ENCODE data around the gene CRTAC1.
"Not testable (repeated sequence)": the region's sequence is repeated elsewhere in the genome, so short reads cannot be mapped to it uniquely, and the experiment has no call there.

CRTAC1 gene

DNA sequence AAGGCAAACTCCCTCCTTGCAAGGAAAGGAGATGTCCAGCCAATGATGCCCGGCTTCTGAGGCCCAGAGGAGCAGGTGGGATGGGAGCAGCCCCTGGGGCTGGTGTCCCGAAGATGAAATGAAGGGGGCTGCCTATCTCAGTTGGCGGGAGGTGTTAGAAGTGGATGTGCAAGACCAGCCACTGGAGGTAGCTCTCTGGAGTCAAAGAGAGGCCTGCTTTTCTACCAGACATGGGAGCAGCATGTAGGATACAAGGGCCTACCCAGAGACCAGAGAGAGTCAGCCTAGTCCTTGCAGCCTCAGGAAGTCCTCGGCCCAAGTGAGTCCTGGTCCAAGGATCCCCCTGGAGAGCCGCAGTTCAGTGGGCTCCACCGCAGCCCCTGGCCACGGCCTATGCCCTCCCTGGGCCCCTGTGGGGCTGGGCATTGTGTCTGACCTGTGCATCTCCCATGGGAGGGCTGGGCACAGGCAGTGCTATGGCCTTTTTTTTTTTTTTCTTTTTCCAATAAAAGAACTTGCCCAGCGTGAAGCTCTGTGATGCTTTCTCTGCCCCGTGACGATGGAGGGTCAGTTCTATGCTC lies 163.1 kb downstream of the CRTAC1 start:
- DNase-seq, result no peak

DNA sequence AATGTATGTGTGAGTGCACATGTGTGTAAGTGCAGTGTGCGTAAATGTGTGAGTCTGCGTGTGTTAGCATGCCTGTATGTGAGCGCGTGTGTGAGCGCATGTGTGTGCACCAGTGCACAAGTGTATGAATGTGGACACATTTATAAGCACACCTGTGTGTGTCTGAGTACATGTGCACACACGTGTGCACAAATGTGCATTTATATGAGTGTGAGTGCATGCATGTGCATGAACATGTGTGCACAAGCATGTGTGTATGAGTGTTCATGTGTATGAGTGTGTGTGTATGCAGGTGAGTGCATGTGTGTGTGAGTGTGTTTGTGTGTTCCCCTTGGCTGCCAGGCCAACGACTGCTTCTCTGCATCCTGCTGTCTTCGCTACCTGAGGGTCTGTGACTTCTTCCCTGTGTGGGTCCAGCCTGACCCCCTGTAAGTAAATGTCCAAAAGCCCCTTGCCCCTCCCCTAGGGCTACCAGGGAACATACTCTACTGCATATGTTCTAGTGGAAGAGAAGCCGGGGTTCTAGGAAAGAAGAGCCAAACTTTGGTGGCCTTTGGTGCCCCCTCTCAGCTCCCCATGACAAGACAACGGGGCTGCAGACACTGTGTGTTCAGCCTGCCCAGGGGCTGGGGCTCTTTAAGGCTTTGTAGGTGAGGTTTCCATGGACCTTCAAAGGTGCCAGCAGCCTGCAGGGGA lies 163.7 kb downstream of the CRTAC1 start:
- no peak for DNase-seq

DNA sequence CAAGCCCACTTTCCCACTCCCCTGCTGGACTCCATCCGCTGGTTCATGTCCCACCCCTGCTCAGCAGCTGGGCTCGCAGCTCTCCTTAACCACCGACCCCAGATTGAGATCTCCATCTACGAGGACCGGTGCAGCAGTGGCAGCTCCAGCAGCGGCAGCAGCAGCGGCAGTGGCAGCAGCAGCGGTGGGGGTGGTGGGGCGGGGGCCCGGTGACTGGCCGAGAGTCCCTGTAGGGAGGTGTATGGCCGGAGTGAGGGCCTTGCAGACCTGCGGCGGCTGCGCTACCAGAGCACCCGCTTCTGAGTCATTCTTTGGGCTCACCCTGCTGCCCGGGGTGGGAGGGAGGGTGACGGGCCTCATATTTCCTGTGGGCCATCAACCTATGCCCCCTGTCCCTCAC lies 164.9 kb downstream of the CRTAC1 start:
- DNase-seq, result no peak

DNA sequence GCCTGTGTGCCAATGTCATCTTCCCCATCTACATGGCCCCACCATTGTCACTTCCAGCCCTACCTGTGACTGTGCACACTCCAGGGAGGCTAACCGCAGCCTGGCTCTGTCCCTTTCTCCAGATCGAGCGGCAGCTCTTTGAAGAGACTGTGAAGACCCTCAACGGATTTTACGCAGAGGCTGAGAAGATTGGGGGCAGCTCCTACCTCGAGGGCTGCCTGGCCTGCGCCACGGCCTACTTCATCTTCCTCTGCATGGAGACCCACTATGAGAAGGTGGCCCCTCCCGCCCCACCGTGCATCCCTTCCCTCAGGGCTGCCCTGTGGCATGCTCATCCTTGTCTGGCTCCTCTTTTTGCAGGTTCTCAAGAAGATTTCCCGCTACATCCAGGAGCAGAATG lies 166.6 kb downstream of the CRTAC1 start:
- no peak for DNase-seq

DNA sequence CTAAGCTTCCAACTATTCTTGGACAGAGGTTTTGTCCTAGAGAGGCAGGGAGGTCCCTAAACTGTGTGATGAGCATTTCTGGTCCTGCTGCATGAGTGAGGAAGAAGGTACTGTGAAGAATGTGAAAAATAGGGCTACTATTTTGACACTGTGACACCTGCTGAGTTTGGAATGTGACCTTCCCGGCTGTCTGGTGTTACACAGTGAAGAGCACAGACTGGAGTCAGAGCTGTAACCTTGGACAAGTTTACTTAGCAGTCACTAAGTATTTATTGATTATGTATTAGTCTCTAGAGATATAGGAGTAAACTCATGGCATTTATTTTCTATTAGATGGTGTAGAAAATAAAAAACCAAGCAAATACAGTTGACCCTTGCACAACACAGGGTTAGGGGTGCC lies 168.5 kb downstream of the CRTAC1 start:
- no peak for DNase-seq

DNA sequence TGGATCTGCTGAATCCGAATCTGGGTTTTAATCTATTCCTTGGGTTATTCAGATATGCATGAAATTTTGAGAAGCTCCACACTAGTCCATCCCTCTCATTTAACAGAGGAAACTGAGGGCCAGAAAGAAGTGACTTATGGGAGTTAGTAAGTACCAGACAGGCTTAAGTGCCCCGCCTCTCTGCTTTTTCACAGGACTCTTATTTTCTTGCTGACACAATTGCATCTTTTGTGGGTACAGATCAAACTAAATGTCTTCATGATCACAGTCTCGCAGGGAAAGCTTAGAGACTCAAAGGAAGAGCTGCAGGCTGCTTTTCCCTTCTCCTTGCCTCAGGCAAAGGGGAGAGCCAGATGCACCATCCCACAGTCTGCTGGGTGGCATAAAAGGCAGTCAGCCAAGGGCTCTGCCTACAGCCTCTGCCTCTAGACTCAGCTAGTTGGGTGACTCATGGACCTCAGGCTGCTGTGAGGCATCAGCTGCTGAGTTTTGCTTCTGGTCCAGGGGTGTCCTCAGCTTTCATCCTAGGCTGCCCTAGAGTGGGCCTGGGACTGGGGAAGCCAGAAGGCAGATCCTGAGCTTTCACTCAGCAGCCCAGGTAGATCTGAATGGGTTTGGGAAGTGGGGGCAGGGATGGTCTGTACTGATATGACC lies 169.2 kb downstream of the CRTAC1 start:
- peak; percentile 70 for DNase-seq

DNA sequence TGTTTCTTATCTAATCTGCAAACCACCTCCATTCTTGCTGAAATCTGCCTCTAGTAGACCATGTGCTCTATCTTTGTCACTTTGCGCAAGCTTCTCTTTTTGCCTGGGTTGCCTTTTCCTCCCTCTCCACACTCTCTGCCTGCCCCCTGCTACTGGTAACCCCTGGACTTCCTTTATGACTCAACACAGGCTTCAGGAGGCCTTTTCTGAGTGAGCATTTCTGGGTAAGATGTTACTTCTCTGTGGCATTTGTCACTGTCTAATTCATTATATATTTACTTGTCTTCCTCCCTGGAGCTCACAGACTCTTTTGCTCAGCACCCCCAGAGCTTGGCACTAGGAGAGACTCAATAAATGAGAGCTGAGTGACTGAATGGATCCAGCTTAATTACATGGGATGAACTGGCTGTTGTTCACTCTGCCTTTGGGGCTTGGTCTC lies 172.4 kb downstream of the CRTAC1 start:
- no peak for DNase-seq

DNA sequence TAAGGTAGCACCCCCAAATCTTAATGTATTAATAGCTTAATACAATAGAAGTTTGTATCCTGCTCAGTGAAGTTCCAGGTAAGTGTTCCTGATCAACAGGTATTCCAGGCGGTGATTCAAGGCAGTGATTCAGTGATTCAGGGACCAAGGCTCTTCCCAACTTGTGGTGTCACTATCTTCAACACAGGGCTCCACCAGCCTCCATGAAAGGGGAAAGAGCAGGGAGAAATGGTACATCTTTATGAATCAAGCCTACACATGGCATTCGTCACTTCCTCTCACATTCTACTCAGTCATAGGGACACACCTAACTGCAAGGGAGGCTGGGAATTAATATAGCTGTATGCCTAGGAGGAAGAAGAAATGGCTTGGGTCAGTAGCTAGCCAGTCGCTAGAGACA lies 175.7 kb downstream of the CRTAC1 start:
- no peak for DNase-seq

DNA sequence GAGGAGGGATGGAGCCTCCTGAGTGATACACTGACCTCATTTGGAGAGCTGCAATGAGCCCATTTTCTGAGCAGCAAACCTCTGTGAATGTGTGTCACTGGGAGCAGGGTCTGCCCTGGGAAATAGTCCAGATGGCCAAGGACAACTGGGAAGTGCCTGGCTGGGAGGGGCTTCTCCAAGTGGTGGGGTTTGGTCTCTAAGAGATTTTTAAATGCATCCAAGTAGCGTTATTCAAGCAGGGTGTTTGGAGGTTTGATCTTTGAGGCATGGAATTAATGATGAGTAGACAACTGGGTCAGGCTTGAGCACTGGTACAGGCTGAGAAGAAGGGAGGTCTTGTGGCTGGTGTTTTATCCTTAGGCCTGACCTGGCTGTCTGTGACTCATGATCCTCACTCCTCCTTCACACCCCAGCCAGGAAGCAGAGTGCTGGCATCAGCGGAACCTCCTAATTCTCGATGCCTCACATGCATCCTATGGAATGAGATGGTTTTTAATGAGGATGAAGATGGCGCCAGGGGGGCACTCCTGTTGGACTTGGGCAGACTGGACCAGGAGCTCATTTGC lies 177.5 kb downstream of the CRTAC1 start:
- no peak for DNase-seq

DNA sequence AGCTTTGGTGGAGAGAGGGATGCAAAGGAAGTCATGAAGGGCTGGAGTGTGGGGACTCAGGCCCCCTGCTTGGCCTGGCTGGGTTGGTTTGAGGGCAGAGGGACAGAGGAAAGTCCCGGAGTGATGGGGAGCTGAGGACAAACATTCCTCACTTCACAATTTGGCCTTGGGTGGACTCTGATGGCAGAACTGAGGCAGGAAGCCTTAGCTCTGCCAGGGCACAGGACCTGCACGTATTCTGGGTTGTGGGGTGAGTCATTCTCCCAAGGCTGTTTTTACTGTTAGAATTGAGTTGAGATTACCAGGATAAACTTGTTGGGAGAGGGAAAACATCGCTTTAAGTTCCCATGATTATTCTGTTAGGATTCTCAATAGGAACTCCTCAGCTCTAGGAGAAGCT lies 178.1 kb downstream of the CRTAC1 start:
- no peak for DNase-seq

DNA sequence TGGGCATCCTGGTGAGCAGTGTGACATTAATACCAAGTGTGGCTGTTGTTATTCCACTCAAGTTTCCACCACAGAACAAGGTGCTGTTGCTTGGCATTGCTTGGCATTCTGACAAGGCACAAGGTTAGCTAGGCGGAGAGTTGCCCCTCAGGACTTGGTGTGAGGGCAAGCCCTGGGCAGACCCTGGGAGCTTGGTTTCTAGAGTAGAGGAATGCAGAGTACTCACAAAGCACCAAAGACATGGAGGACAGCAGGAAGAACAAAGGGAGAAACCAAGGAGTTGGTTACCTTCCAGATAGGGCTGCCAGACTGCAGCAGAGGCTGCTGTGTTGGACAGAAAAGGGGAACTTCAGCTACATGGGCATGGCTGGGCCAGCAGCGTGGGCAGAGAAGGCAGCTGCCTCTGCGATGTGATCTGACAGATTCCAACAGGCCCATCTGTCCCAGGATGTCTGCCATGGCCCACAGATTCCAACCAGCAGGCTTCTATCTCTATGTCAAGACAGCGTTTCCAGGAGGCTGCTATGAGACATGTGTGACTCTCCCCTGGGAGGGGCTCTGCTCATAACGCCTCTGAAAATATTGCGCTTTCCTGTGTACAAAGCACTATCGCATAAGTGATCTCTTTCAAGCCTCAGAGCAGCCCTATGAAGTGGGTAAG lies 178.9 kb downstream of the CRTAC1 start:
- peak; percentile 91 for DNase-seq

DNA sequence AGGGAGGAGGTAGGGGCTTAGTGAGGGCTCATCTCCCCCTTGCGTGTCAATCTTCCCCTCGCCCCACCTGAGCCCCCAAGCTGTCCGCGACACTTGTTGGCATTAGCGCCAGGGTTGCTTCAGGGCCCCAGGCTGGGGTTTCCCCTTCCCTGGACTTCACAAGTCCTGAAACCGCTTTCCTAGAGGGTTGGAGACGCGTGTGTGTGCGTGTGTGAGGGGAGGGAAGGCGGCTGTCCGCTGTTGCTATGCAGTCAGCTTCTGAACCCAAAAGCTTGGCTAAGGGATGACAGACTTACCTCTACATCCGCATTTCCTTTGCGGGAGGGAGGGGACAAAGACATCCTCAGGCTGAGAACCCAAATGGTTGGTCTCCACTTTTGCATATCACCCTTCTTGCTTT lies 180.0 kb downstream of the CRTAC1 start:
- DNase-seq, result no peak

DNA sequence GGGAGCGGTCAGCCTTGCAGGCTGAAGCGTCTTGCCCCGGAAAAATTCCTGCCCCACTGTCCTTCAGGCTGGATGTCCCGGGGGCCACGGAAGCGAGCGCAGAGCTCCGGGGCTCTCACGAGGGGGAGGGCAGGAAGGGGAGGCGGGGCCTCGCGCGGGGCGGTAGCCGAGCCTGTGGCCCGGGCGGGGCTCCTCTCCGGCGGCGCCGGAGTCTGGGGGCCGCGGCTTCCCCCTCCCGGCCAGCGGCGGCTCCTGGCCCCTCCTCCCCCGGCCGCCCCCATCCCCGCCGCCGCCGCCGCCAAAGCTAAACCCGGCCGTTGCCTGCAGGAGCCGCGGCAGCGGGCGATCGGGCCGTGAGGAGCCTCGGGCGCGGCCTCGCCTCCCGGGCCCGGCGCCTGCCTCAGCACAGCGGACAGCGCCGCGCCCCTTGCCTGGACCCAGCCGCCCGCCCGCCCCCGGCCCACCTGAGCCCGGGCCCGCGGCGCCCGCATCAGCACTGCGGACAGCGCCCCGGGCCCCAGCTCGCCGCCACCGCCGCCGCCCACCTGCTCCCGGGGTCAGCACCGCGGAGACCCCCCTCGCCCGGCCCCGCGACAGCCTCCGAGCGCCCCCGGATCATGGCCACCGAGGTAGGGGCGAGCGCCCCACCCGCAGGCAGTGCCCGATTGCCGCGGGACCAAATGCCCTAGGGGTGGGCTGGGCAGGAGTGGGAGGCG lies 180.6 kb downstream of the CRTAC1 start, which contains the start of gene GOLGA7B:
Gene GOLGA7B, plus strand, starts transcription at position 157 of the 716 bp plus-strand sequence. Its CDS starts 461 bp downstream, at position 618.
- no peak for DNase-seq

DNA sequence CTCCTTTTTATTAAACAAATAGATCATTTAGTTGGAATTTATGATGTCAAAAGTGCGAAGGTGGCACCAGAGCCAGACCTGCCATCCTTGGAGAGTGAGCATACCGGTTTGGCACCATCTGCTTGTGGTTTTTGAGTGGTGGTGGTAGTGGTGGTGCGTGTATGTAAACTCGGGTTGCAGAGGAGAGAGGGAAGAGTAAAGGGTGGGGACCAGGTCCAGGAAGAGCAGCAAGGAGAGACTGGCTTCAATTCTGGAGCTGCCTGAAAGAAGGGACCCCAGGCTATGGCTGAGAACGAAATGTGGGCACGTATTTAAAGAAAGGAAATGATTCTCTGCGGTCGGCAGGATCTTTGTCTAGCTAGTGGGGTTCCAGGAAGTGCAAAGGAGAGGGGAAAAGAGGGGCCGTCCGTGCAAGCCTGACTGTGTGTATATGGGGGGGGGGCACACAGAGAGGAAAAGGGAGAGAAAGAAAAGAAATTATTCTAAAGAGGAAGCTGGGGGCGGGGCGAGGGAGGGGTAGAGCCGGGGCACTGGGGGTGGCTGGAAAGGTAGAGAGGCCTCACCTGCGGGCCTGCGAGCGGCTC lies 181.2 kb downstream of the CRTAC1 start:
- DNase-seq, result peak; percentile 46

DNA sequence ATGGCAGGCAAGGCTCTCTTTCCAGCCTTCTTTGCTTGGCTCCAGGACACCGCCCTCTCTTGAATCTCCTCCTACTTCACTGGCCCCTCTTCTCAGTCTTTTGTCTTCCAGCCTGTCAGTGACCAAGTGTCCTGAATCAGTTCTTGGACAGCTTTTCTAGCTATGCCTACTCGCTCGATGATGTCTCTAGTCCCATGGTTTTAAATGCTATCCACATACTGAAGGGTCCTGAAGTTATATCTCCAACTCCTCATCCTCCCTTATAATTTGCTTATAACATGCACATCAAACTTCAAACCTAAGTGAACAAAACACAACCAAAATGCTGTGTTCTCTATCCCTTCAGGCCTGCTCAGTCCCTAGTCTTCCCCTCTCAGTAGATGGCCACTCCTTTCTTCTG lies 185.7 kb downstream of the CRTAC1 start:
- DNase-seq, result no peak

DNA sequence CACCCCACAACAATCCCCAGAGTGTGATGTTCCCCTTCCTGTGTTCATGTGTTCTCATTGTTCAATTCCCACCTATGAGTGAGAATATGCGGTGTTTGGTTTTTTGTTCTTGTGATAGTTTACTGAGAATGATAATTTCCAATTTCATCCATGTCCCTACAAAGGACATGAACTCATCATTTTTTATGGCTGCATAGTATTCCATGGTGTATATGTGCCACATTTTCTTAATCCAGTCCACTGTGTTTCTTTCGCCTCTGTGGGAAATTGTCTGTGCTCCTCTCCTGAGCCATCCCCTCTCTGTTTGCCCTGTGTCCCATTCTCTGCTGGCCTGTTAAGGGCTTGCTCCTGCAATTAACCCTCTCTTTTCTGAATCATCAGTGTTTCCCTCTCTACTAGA lies 186.4 kb downstream of the CRTAC1 start:
- not testable (repeated sequence) for DNase-seq

DNA sequence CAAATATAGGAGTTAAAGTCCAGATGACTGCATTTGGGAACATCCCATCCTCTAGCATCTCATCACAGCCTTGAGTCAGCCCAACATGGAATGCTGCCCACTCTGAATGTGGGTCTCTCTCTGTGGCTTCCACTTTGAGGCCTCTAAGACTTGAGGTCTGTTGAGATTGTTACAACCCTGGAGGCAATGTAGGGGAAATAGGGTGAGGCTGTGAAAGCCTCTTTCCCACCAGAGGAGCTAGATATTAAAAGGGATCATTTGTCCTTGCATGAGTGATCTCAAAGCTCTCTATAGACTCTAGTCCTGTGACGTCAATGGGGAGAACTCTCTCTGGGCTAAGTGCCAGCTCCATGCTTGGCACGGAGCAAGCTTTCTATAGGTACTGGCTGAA lies 187.1 kb downstream of the CRTAC1 start:
- DNase-seq, result no peak

DNA sequence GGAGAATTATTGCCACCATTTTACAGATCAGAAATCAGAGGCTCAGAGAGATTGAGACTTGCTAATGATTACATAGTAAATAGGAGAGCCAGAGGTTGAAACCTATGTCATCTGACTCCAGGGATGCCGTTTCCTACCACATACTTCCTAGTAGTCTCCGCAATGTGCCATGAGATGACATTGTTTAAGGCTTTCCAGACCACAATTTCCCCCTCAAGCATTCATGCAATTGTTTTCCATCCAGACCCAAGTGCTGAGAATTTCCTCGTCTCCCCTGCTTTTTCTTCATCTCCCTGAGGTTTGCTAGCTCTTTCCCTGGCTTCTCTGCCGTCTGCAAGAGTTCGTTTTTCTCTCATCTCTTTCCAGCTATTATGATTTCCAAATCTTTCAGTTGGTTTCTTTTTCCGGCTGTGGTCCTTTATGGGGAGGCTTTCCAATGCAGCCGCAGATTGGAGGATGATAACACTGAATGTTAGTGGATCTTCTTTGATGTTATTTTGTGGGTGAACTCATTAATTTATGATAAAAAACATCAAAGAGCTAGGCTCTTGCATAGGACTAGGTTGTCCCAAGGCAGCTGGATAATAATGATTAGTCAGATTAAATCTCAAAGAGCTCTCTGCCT lies 187.7 kb downstream of the CRTAC1 start:
- no peak for DNase-seq

DNA sequence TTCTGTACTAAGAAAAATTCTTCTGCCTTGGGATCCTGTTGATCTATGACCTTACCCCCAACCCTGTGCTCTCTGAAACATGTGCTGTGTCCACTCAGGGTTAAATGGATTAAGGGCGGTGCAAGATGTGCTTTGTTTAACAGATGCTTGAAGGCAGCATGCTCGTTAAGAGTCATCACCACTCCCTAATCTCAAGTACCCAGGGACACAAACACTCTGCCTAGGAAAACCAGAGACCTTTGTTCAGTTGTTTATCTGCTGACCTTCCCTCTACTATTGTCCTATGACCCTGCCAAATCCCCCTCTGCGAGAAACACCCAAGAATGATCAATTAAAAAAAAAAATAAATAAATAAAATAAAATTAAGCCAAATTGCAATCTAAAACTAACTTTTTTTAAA lies 188.3 kb downstream of the CRTAC1 start:
- DNase-seq, result not testable (repeated sequence)

DNA sequence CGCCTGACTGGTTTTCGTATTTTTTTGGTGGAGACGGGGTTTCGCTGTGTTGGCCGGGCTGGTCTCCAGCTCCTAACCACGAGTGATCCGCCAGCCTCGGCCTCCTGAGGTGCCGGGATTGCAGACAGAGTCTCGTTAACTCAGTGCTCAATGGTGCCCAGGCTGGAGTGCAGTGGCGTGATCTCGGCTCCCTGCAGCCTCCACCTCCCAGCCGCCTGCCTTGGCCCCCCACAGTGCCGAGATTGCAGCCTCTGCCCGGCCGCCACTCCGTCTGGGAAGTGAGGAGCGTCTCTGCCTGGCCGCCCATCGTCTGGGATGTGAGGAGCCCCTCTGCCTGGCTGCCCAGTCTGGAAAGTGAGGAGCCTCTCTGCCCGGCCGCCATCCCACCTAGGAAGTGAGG lies 189.3 kb downstream of the CRTAC1 start:
- not testable (repeated sequence) for DNase-seq

DNA sequence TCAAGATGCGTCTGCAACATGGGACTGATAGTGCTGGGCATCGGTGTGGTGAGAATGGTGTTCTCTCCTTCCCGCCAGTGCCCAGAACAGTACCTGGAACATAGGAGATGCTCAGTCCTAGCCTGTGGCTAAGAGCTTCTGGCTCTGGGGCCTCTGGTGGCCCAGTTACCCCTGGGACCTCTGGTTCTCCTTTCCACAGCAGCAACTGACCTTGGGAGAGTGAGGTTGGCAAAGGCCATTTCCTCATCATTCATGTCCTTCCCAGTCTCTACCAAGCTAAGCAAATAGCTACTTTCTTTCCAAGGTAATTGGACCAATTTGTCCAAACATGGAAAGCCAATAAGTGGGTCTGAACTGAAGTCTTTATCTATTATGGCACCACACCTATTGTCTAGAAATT lies 192.3 kb downstream of the CRTAC1 start:
- no peak for DNase-seq

DNA sequence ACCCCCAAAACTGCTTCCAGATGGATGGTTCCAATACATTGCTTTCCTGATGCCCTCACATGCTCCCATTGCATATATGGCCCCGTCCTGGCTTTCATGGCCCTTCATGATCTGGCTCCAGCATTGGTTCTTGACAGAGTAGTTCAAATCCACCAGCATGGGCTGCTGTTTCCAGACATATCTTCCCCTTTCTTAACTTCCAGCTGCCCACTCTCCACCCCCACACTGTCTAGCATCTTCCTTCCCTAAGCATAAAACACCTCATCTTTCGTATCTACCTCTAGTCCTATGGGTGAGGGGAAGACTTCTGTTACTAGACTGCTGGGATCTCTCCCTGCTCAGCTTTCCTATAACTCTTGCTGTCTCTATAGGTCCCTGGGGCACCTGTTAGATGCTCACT lies 194.0 kb downstream of the CRTAC1 start:
- DNase-seq, result no peak

Measured in NCI-H1694 treated with DMSO at 0.1 percent for 48 hours (cell line).